GM18498 (cell line): ENCODE data around the gene SSTR3.
A peak's percentile ranks its signal among the peaks of the same experiment; 100 is the strongest.
"Not testable (repeated sequence)": the region's sequence is repeated elsewhere in the genome, so short reads cannot be mapped to it uniquely, and the experiment has no call there.

Experiments used
- ATAC-seq: cut with Tn5 transposase; IDR thresholded peaks from one replicate; pipeline ENCODE4 v1.9.1; 2021; ENCODE audit warnings: mild to moderate bottlenecking, moderate library complexity; ENCODE audit not compliant: unreplicated experiment

Gene SSTR3

DNA sequence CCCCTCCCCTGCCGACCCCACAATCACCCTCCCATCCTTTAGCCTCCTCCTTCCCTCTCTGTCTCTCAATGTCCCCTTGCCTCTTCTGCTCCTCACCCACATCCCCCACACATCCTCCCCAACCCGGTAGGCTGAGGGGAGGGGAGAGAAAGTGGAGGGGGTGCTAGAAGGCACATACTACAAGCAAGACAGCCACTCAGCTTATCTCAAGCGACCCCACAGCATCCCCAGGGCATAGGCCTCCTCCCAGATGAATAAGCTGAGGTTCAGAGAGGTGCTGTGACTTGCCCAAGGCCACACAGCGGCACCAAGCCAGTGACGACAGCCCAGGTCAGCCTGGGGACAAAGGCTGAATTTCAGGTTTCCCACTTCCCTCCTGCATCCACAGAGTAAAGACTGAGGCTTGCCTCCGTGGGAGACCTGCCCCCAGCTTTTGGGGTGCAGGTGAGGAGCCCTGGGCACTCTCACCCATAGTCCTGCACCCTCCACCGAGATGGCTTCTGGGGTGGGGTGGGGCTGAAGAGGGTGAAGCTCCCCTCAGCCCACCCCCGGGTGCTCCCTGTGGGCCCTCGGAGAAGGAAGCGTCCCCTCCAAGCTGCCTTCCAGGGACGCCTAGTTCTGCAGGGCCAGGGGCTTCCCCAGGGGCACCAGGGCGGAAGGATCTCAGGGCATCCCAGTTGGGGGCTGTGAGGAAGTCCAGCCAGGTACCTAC is 31.3 kb upstream of the SSTR3 start:
- ATAC-seq, result peak; percentile 3

DNA sequence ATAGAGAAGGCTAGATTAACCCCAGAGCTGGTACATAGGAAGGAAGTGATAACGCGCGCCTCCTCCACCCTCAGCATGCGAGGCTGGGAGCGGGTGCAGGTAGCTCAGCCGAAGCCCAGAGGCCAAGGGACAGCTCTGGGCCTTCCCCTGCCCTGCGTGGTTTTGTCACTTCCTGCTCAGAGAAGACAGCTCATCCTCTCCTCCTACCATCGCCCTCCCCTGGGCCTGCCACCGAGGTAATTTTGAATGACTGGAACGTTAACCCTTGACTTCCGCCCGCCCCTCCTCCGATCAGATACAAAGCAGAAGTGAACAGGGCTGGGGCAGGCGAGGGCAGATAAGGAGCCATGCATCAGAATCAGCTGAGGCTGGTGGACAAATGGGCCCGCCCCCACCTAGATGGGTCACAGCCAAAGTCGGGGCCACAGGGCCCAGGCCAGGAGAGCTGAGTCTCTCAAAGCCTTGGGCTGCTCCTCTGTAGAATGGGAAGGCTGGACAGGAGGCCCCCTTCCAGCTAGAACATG is 30.2 kb upstream of the SSTR3 start:
- peak; percentile 58 for ATAC-seq

DNA sequence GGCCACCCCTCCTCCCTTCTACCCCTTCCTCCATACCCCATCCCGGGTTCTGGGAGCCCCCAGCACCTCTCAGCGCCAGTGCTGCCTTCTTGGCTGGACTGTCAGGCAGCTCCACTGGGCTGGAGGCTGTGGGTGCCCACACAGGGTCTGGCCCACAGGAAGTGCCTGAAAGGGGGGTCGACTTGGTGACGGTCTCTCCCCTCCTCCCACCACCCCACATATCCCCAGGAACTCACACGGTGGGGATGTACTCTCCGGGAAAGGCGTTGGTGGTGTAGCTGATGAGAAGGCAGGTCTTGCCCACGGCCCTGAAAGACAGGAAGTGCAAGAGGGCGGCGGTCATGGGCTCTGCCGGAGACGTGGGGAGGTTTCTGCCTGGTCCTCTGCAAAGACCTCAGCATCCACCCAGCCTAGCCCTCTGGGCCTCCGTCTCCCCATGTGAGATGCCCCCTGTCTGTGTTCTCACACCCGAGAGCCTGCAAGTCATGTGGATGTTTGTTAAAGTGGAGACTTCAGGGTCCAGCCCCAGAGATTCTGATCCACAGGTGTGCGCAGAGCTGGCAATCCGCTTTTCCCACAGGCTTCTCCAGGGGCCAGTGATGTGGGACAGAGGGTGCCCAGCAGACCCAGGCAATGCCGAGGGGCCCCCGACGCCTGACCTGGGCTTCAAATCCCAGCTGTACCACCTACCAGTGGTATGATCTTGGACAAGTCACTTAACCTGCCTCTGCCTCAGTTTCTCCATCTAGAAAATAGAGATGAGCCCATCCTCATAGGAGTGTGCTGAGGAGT is 29.3 kb upstream of the SSTR3 start:
- ATAC-seq, result no peak

DNA sequence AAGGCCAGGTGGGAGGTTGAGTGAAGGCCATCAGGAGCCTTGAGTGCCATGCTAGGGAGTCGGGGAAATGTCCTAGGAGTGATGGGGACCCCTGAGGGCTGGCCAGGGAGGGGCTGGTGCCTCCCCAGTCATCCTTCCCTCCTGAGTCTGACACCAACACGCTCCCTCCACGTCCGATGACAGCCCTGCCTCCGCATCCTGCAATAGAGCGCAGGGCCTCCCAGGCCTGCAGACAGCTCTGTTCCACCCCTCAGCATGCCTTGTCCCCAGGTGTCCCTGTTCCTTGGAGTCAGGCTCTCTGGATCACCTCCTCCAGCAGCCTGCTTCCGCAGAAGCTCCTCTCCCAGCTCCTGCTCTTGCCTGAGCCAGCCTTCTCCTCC is 28.7 kb upstream of the SSTR3 start:
- ATAC-seq, result no peak

DNA sequence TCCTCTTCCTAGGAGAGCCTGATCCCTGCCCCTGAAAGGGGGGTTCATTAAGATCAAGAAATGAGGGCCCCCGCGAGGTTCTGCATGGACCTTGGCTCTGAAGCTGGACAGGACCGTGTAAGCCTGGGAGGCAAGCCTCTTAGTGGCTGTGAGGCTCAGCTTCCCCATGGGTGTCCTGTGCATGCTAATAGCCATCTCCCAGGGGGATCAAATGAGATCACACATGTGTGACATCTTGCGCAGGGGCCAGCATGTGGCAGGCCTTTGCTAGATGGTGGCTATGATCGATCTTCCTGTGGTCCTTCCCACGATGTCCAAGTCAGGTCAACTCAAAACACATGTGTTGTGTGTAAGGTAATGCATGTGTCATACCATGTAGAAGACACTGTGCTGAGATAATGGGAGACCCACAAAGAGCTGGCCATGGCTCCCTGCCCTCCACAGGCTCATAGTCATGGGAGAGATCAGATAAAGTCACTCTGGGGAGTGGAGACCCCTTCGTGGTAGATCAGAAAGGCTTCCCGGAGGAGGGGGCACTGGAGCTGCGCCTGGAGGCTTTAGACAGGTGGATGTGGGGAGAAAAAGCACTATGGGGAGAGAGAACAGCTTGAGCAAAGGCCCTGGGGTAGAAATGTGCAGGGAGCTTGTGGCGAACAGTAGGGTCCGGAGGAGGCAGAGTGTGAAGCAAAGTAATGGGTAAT is 28.1 kb upstream of the SSTR3 start:
- no peak for ATAC-seq

DNA sequence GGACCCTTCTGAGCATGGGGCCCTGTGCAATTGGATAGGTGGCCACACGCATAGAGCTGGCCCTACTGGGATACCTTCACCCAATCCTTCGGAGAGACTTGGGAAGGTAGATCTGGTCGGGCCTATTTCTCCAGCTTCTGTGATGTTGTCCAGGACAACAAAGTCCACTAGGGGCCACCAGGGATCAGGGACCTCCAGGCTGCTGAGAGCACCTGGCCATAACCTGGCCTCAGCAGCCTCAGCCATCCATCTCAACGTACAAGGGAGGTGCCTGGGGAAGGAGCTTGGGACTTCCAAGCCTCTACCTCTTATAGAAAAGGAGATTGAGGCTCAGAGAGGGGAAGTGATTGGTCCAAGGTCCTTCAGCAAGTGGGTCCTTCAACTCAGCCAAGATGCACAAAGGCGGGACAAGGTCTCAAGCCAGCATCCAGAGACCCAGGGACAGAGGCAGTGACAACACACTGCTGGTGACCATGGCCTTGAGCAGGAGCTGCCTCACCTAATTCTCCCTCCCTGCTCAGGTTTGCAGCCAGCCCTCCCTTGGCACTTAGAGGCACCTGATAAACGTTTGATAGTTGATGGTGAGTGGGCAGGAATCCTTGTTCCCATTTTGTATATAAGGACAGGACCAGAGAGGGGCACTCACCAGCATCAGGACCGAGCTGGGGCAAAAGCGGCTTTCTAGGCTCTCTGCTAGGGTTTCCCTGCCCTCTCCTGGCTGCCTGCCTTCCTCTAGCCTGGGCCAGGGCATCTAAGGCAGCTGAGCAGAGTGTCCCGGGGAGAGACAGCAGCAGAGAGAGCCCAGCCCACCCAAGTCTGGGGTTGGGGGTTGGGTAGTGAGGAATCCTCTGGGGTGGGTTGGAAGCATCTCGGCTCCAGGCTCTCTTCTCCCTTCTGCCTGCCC is 27.3 kb upstream of the SSTR3 start:
- no peak for ATAC-seq

DNA sequence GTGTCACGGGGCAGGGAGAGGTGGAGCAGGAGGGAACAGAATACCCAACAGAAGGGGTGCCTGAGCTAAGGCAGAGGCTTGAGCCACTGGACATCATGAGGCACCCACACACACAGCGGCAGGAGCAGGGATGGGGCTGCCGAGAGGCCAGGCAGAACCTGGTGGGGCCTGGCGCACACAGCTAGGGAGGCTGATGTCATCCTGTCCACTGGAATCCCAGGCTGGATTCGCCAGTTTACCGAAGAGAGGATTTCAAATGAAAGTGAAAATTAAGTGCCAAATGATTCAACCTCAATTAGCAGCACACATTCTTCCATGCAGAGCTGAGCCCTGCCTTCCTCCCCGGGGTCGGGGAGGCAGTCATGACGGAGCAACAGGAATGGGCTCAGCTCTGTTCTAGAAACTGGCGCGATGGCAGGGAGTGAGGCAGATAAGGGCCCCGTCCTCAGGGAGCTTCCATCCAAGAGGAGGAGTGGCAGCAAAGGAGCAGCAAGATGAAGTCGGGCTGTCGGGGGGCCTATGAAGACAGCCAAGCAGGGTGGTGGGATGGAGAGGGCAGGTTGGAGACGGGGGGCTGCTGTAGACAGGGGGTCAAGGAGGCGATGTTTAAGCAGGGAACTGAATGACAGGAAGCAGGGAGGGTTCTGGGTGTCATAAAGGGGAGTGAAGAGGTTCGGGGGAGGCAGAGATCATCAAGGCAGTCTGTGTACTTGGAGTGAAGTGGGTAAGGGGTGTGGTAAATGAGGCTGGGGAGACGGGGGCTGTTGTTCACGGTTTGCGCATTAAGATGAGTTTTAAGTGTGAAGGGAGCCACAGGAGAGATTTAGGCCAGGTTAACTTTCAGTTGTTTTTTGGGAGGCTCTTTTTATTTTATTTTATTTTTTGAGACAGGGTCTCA is 25.3 kb upstream of the SSTR3 start:
- ATAC-seq, result no peak

DNA sequence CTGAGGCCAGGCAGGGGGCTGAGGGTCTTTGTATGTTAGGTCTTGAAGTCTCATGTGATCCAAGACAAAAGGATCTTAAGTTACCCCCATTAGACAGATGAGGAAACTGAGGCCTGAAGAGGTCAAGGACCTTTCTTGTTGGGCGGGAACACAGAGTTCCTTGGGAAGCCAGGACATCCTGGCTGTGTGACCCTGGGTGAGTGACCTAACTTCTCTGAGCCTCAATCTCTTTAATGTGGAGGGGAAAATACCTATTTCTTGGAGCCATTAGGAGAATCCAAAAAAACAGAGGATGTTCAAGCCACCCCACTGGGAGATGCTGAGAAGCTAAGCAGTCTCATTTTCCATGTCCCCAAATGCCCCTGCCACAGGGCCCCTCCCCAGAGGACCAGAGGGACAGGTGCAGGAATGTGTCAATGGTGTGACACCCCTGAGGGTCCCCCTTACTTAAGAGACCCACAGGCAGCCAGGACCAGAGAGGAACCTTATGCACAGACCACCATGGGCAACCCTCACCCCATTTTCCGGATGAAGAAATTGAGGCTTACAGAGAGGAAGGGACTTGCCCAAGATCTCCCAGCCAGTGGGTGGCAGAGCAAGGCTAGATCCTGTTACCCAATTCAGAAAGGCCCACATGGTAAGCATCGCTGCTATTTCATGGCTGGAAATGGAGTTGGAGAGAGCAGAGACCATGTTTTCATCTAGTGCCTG is 23.8 kb upstream of the SSTR3 start:
- ATAC-seq, result no peak

DNA sequence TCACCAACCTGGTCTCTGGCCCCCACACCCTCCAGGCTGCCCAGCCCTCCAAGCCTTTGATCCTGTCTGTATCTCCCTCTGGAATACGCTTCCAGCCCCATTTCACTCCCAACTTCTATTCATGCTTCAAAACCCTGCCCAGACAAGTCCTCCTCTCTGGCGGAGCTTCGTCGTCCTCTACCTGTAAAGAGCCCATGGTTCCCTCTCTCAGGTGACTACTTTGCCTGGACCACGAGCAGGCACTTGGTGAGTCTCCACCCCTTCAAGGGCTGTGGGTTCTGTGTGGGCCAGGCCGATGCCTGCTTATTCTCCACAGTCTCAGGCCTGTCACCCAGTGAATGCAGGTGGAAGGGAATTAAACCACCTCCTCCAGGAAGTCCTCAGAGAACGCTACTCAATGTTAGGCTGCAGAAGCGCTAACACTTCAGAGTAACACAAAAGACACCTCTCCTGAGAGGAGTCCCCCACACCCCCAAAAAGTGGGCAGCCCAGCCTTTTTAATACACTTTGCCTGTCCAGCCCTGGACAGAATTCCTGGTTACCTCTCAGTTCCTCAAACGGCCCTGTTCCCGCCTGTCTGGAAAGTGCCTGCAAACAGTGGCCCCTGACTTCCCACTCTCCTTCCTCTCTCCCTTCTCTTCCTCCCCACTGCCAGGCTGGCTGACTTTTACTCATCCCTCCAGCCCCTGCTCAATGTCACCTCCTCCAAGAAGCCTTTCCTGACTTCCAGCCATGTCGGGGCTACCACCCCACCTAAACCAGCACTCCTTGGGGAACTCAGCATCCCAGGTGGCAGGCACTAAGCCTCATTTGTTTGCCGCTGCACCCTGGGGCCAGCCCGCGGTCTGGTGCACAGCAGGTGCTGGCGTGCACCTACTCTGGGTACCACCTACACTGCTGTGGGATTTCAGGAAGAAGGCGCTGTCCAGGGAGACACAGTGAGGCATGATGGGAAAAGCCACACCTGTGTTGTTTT is 22.7 kb upstream of the SSTR3 start:
- no peak for ATAC-seq

DNA sequence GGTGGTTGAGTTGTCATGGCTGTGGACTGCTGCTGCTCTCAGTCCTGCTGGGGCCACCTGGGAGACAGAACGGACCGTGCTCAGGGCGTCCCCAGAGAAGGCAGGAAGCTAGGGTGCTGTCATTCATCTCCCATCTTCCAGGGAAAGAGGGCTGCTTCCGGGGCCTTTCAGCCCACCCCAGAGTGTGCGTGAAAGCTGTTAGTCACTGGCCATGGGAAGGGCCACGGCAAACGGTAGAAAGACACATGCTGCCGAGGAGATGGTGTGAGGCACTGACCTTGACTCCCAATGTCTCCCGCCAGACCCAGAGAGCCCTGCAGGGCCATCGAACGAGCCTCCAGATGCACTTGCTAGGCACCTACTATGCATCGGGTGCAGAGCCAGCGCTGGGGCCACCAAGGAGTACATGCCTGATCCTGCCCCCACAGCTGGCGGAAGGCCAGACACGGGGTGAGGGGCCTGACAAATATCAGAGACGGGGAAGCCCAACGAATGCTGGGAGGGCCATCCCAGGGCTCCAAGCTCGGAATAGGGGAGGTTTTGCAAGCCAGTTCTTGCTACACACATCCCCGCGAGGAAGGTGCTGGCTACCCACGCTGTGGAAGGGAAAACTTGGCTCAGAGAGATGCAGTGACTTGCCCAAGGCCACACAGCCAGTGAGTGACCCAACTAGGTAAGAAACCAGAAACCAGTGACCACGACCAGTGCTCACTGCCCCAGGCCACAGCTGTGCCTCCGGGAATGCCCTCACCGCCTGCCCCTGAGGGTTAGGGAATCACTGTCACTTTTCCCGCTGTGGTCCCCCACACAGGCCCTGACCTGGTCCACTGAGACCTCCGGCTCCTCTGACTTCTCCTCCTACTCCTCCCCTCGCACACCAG is 21.7 kb upstream of the SSTR3 start:
- ATAC-seq, result no peak

DNA sequence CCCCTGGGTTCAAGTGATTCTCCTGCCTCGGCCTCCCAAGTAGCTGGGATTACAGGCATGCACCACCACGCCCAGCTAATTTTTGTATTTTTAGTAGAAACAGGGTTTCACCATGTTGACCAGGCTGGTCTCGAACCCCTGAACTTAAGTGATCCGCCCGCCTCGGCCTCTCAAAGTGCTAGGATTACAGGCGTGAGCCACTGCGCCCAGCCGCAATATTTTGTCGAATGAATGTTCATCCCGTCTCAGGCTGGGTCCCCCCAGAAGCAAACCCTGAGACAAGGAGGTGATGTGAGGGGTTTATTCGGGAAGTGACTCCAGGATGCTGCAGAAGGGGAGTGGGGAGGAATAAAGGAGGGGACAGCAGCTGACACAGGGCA is 21.1 kb upstream of the SSTR3 start:
- ATAC-seq, result not testable (repeated sequence)

DNA sequence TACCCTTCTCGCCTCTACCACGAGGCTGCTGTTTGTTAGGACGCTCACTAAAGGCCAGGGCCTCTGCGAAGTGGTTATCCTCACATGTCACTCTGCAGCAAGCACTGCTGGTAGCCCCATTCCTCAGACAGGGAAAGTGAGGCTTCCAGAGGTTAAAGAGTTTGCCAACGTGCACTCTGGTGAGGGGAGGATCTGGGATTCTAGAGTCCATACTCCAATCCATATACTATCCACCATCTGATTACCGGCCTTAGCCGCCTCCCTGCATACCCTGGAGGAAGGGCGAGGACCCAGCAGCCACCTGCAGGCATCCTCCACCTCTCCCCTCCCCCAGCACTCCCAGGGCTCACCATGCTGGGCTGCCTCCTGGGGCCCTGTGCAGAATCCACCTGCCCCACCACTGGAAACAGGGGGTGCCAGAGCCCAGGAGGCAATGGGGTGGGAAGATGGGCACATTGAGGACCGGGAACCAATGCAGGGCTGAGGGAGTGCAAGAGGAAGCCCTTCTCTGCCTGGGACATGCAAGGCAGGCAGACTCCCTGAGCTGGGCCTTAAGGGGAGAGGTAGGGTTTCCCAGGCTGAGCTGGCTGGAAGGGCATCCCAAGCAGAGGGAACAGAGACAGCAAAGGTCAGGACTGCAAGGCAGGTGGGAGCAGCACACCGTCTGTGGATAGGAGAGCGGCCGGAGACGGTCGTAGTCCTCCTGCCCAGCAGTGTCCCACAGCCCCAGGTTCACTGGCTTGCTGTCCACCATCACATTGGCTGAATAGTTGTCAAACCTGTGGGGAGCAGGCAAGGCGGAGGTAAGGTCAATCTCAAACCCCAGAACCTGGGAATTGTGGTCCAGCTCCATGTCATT is 20.1 kb upstream of the SSTR3 start:
- no peak for ATAC-seq

DNA sequence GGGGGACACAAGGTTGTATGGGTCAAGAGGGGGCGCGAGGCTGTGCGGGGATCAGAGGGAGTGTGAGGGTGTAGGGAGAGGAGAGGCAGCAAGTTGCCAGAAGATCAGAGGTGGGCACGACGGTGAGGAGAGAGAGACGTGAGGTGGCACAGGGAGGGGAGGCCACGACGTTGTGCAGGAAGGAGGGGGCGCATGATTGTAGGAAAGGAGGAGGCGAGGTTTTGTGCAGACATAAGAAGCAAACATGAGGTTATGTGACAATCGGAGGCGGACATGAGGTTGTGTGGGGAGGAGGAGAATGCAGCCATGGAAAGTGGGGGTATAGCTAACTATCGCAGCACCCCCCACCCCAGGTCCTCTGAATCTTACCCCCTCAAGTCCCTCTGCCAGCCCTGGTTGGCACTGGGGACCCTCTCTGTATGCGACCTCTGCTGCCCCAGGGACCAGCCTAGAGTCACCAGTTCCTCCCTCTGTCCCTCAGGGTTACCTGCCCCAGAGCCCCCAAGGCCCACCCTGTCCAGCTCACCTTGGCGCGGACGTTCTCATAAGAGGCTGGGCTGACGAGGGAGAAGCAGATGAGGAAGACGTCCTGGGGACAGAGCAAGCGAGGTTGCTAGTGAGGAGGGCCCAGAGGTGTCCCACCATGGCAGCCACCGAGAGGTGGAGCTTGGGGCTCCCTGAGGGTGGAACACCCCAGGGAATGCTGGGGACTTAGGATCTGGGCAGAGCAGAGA is 19.3 kb upstream of the SSTR3 start:
- ATAC-seq, result no peak

DNA sequence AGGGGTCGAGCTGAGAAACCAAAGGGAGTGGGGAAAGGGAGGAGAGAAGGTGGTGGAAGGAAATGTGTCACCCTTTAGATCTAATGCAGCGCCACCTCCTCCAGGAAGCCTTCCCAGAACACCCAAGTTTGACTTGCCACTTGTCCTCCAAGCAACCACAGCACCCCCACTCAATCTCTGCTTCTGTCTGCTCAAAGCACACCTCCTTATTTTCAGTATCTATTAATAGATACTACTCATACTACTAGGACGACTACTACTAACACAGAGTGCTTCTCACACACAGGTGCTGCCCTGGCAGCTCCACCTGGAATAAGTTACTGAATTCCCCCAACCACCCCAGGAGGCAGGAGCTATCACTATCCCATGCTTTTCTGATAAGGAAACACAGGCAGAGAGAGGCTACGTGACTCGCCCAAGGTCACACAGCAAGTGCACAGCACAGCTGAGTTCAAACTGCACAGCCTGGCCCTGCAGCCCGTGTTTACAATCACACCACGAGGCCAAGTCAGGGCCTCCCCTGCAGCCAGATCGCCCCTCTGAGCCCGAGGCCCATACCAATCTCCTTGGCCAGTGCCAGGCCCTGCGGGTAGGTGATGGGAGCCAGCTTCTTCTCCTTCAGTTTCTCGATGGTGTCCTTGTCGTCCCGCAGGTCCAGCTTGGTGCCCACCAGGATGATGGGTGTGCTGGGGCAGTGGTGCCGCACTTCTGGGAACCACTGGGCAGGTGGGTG is 18.6 kb upstream of the SSTR3 start:
- ATAC-seq, result peak; percentile 45
